Measurements from ENCODE around the gene C1QC.

C1QC gene

GRCh38 chr1:22619252-22619651, 24.2 kb upstream of the C1QC start:
- DNase-seq (ENCODE audit: low read depth, low spot score): no peak

- no peak for DNase-seq (ENCODE audit: low read depth, low spot score)
These were observed 23.6 kb upstream of the C1QC start for GRCh38 chr1:22619798-22620197.

GRCh38 chr1:22621761-22622160, 21.7 kb upstream of the C1QC start:
- DNase-seq (ENCODE audit: low read depth, low spot score): no peak

GRCh38 chr1:22625262-22625925, 18.0 kb upstream of the C1QC start:
- DNase-seq (ENCODE audit: low read depth, low spot score): no peak

- no peak for DNase-seq (ENCODE audit: low read depth, low spot score)
These were observed 16.9 kb upstream of the C1QC start for GRCh38 chr1:22626237-22627157.

GRCh38 chr1:22627331-22627730, 16.1 kb upstream of the C1QC start:
- no peak for DNase-seq (ENCODE audit: low read depth, low spot score)

- no peak for DNase-seq (ENCODE audit: low read depth, low spot score)
These were observed 14.6 kb upstream of the C1QC start for GRCh38 chr1:22628698-22629444.

- DNase-seq (ENCODE audit: low read depth, low spot score): no peak
These were observed 13.5 kb upstream of the C1QC start for GRCh38 chr1:22629886-22630285.

GRCh38 chr1:22633697-22634463, 9.6 kb upstream of the C1QC start:
- DNase-seq (ENCODE audit: low read depth, low spot score): no peak

- no peak for DNase-seq (ENCODE audit: low read depth, low spot score)
These were observed 8.0 kb upstream of the C1QC start for GRCh38 chr1:22635436-22635835.

- DNase-seq (ENCODE audit: low read depth, low spot score): no peak
These were observed 7.1 kb upstream of the C1QC start, which contains the start of gene C1QA for GRCh38 chr1:22636353-22636752. Gene C1QA, plus strand, starts transcription at chr1:22636628. Its CDS starts 989 bp downstream, at chr1:22637617.

GRCh38 chr1:22636927-22637326, 6.5 kb upstream of the C1QC start:
- no peak for DNase-seq (ENCODE audit: low read depth, low spot score)

GRCh38 chr1:22637907-22638445, 5.5 kb upstream of the C1QC start:
- DNase-seq (ENCODE audit: low read depth, low spot score): no peak

- DNase-seq (ENCODE audit: low read depth, low spot score): no peak
These were observed 4.8 kb upstream of the C1QC start for GRCh38 chr1:22638476-22639234.

GRCh38 chr1:22639286-22639685, 4.1 kb upstream of the C1QC start:
- no peak for DNase-seq (ENCODE audit: low read depth, low spot score)

GRCh38 chr1:22641247-22641646, 2.2 kb upstream of the C1QC start:
- DNase-seq (ENCODE audit: low read depth, low spot score): no peak

- DNase-seq (ENCODE audit: low read depth, low spot score): peak; percentile 35
These were observed 1.4 kb upstream of the C1QC start for GRCh38 chr1:22641906-22642636.

- no peak for DNase-seq (ENCODE audit: low read depth, low spot score)
These were observed 495 bp downstream of the C1QC start for GRCh38 chr1:22643928-22644327.

GRCh38 chr1:22645931-22646330, 2.5 kb downstream of the C1QC start:
- no peak for DNase-seq (ENCODE audit: low read depth, low spot score)

GRCh38 chr1:22646384-22646783, 3.0 kb downstream of the C1QC start:
- no peak for DNase-seq (ENCODE audit: low read depth, low spot score)
